HFF-Myc (cell line): ENCODE measurements around the gene LRRFIP2.

ENCODE experiments used
- DNase-seq: peaks from one replicate; pipeline ENCODE4 v3.0.0-alpha.2; 2011; ENCODE audit warnings: low read depth; ENCODE audit errors: extremely low read depth
- H3K4me3 ChIP-seq: replicated peaks from 2 replicates; pipeline ENCODE4 v1.5.1; 2011; ENCODE audit warnings: low read depth, mild to moderate bottlenecking, control low read depth, low read length
- CTCF ChIP-seq: IDR thresholded peaks from 2 replicates; pipeline ENCODE4 v1.5.1; 2012; ENCODE audit warnings: mild to moderate bottlenecking, low read depth, low read length, control low read depth; ENCODE audit errors: missing control alignments

The LRRFIP2 gene

GRCh38 chr3:37145611-37146010, 28.8 kb downstream of the LRRFIP2 start:
- no peak overlapping the region for H3K4me3 ChIP-seq
- DNase-seq = no peak
- no peak for TF ChIP-seq CTCF

GRCh38 chr3:37144806-37145205, 29.6 kb downstream of the LRRFIP2 start:
- no peak overlapping the region for H3K4me3 ChIP-seq
- no peak for DNase-seq

GRCh38 chr3:37143821-37144220, 30.6 kb downstream of the LRRFIP2 start:
- no peak for TF ChIP-seq CTCF
- no peak overlapping the region for H3K4me3 ChIP-seq
- DNase-seq = no peak

More at GRCh38 chr3:37144806-37145205, 29.6 kb downstream of the LRRFIP2 start:
- no peak for TF ChIP-seq CTCF

- no peak for DNase-seq
- TF ChIP-seq CTCF = no peak
Observed at GRCh38 chr3:37141676-37142075, 32.7 kb downstream of the LRRFIP2 start.

GRCh38 chr3:37140899-37141541, 33.4 kb downstream of the LRRFIP2 start:
- no peak overlapping the region for H3K4me3 ChIP-seq
- no peak for DNase-seq
- TF ChIP-seq CTCF = no peak

More at GRCh38 chr3:37141676-37142075, 32.7 kb downstream of the LRRFIP2 start:
- H3K4me3 ChIP-seq = no peak overlapping the region

GRCh38 chr3:37139567-37140052, 34.8 kb downstream of the LRRFIP2 start:
- no peak for TF ChIP-seq CTCF
- no peak for DNase-seq
- no peak overlapping the region for H3K4me3 ChIP-seq

- no peak overlapping the region for H3K4me3 ChIP-seq
- DNase-seq = no peak
- TF ChIP-seq CTCF = no peak
Observed at GRCh38 chr3:37138816-37139215, 35.6 kb downstream of the LRRFIP2 start.
